ENCODE data around the gene MAN1C1. TPM values are rescaled to one million over a fixed set of nuclear protein-coding genes. Genes with fewer than 3 reads are reported as not detected.

Gene MAN1C1
- total RNA-seq, 1 donor from 2014 or later, result 6.3 TPM

GRCh38 chr1:25613091-25613490 is 3.5 kb upstream of the MAN1C1 start:
- Histone ChIP-seq H3K36me3 (ENCODE audit: control insufficient read depth in 3 of 3, insufficient read depth in 3 of 3, low read length in 3 of 3) (no peaks in the 10 kb centered on the region), H3K9ac (ENCODE audit: low read depth in 1 of 3, low read length in 3 of 3) (no peak overlapping the region), H3K27ac (ENCODE audit: low read depth, low read length) (no peak overlapping the region), H3K9me3 (ENCODE audit: control insufficient read depth in 3 of 3, low read length in 3 of 3) (no peaks in the 10 kb centered on the region), H3K4me1 (ENCODE audit: control insufficient read depth in 3 of 3, insufficient read depth in 3 of 3, low read length in 3 of 3) (peaks cover 11 to 15% (median 11%) of the 10 kb centered on the region in 3 donors), H3K4me3 (ENCODE audit: low read length in 3 of 3) (no peak overlapping the region), H3K27me3 (ENCODE audit: control insufficient read depth in 3 of 3, insufficient read depth in 3 of 3, low read length in 3 of 3) (no peaks in the 10 kb centered on the region)

GRCh38 chr1:25614501-25615171 is 2.0 kb upstream of the MAN1C1 start:
- H3K27me3 ChIP-seq (ENCODE audit: control insufficient read depth in 3 of 3, insufficient read depth in 3 of 3, low read length in 3 of 3), result no peaks in the 10 kb centered on the region
- no peaks in the 10 kb centered on the region for H3K36me3 ChIP-seq (ENCODE audit: control insufficient read depth in 3 of 3, insufficient read depth in 3 of 3, low read length in 3 of 3)
- H3K4me3 ChIP-seq (ENCODE audit: low read length in 3 of 3), result no peak overlapping the region
- H3K27ac ChIP-seq (ENCODE audit: low read depth, low read length), result no peak overlapping the region
- H3K9me3 ChIP-seq (ENCODE audit: control insufficient read depth in 3 of 3, low read length in 3 of 3), result no peaks in the 10 kb centered on the region
- H3K4me1 ChIP-seq (ENCODE audit: control insufficient read depth in 3 of 3, insufficient read depth in 3 of 3, low read length in 3 of 3), result peaks cover 26 to 31% (median 26%) of the 10 kb centered on the region in 3 donors
- H3K9ac ChIP-seq (ENCODE audit: low read depth in 1 of 3, low read length in 3 of 3), result no peak overlapping the region

- no peaks in the 10 kb centered on the region for H3K36me3 ChIP-seq (ENCODE audit: control insufficient read depth in 3 of 3, insufficient read depth in 3 of 3, low read length in 3 of 3)
- H3K4me1 ChIP-seq (ENCODE audit: control insufficient read depth in 3 of 3, insufficient read depth in 3 of 3, low read length in 3 of 3), result peaks cover 29 to 36% (median 32%) of the 10 kb centered on the region in 3 donors
- H3K9me3 ChIP-seq (ENCODE audit: control insufficient read depth in 3 of 3, low read length in 3 of 3), result no peaks in the 10 kb centered on the region
- no peak overlapping the region for H3K9ac ChIP-seq (ENCODE audit: low read depth in 1 of 3, low read length in 3 of 3)
- no peak overlapping the region for H3K27ac ChIP-seq (ENCODE audit: low read depth, low read length)
- H3K27me3 ChIP-seq (ENCODE audit: control insufficient read depth in 3 of 3, insufficient read depth in 3 of 3, low read length in 3 of 3), result no peaks in the 10 kb centered on the region
- no peak overlapping the region for H3K4me3 ChIP-seq (ENCODE audit: low read length in 3 of 3)
These were observed 1.4 kb upstream of the MAN1C1 start for GRCh38 chr1:25615172-25615541.

GRCh38 chr1:25615563-25616094 is 962 bp upstream of the MAN1C1 start:
- H3K9me3 ChIP-seq (ENCODE audit: control insufficient read depth in 3 of 3, low read length in 3 of 3), result no peaks in the 10 kb centered on the region
- H3K27me3 ChIP-seq (ENCODE audit: control insufficient read depth in 3 of 3, insufficient read depth in 3 of 3, low read length in 3 of 3), result no peaks in the 10 kb centered on the region
- H3K4me3 ChIP-seq (ENCODE audit: low read length in 3 of 3), result peak overlapping the region; percentile 16 to 78 (median 69)
- H3K27ac ChIP-seq (ENCODE audit: low read depth, low read length), result peak overlapping the region; percentile 70
- no peaks in the 10 kb centered on the region for H3K36me3 ChIP-seq (ENCODE audit: control insufficient read depth in 3 of 3, insufficient read depth in 3 of 3, low read length in 3 of 3)
- H3K4me1 ChIP-seq (ENCODE audit: control insufficient read depth in 3 of 3, insufficient read depth in 3 of 3, low read length in 3 of 3), result peaks cover 32 to 39% (median 36%) of the 10 kb centered on the region in 3 donors
- H3K9ac ChIP-seq (ENCODE audit: low read depth in 1 of 3, low read length in 3 of 3), result peak overlapping the region; percentile 53 to 80 (median 57)

GRCh38 chr1:25616987-25617624 is 515 bp downstream of the MAN1C1 start:
- Histone ChIP-seq H3K36me3 (ENCODE audit: control insufficient read depth in 3 of 3, insufficient read depth in 3 of 3, low read length in 3 of 3) (no peaks in the 10 kb centered on the region), H3K4me3 (ENCODE audit: low read length in 3 of 3) (peak overlapping the region; percentile 71 to 77 (median 74)), H3K9me3 (ENCODE audit: control insufficient read depth in 3 of 3, low read length in 3 of 3) (no peaks in the 10 kb centered on the region), H3K9ac (ENCODE audit: low read depth in 1 of 3, low read length in 3 of 3) (peak overlapping the region; percentile 65 to 85 (median 73)), H3K4me1 (ENCODE audit: control insufficient read depth in 3 of 3, insufficient read depth in 3 of 3, low read length in 3 of 3) (peaks cover 35 to 40% (median 39%) of the 10 kb centered on the region in 3 donors), H3K27me3 (ENCODE audit: control insufficient read depth in 3 of 3, insufficient read depth in 3 of 3, low read length in 3 of 3) (no peaks in the 10 kb centered on the region), H3K27ac (ENCODE audit: low read depth, low read length) (peak overlapping the region; percentile 54)

- H3K36me3 ChIP-seq (ENCODE audit: control insufficient read depth in 3 of 3, insufficient read depth in 3 of 3, low read length in 3 of 3), result no peaks in the 10 kb centered on the region
- H3K27me3 ChIP-seq (ENCODE audit: control insufficient read depth in 3 of 3, insufficient read depth in 3 of 3, low read length in 3 of 3), result no peaks in the 10 kb centered on the region
- no peaks in the 10 kb centered on the region for H3K9me3 ChIP-seq (ENCODE audit: control insufficient read depth in 3 of 3, low read length in 3 of 3)
- H3K4me3 ChIP-seq (ENCODE audit: low read length in 3 of 3), result peak overlapping the region; percentile 69 to 75 (median 71)
- H3K9ac ChIP-seq (ENCODE audit: low read depth in 1 of 3, low read length in 3 of 3), result peak overlapping the region; percentile 44 to 85 (median 73)
- peak overlapping the region; percentile 30 for H3K27ac ChIP-seq (ENCODE audit: low read depth, low read length)
- peaks cover 35 to 40% (median 39%) of the 10 kb centered on the region in 3 donors for H3K4me1 ChIP-seq (ENCODE audit: control insufficient read depth in 3 of 3, insufficient read depth in 3 of 3, low read length in 3 of 3)
These were observed 1.2 kb downstream of the MAN1C1 start for GRCh38 chr1:25617625-25618432.

- Histone ChIP-seq H3K9me3 (ENCODE audit: control insufficient read depth in 3 of 3, low read length in 3 of 3) (no peaks in the 10 kb centered on the region), H3K36me3 (ENCODE audit: control insufficient read depth in 3 of 3, insufficient read depth in 3 of 3, low read length in 3 of 3) (no peaks in the 10 kb centered on the region), H3K4me3 (ENCODE audit: low read length in 3 of 3) (peak overlapping the region; percentile 32 to 71 (median 60)), H3K27me3 (ENCODE audit: control insufficient read depth in 3 of 3, insufficient read depth in 3 of 3, low read length in 3 of 3) (no peaks in the 10 kb centered on the region), H3K9ac (ENCODE audit: low read depth in 1 of 3, low read length in 3 of 3) (peak overlapping the region; percentile 44 to 85 (median 73)), H3K4me1 (ENCODE audit: control insufficient read depth in 3 of 3, insufficient read depth in 3 of 3, low read length in 3 of 3) (peaks cover 35 to 40% (median 39%) of the 10 kb centered on the region in 3 donors), H3K27ac (ENCODE audit: low read depth, low read length) (peak overlapping the region; percentile 0)
These were observed 1.8 kb downstream of the MAN1C1 start for GRCh38 chr1:25618433-25618808.

- no peak overlapping the region for H3K27ac ChIP-seq (ENCODE audit: low read depth, low read length)
- H3K27me3 ChIP-seq (ENCODE audit: control insufficient read depth in 3 of 3, insufficient read depth in 3 of 3, low read length in 3 of 3), result no peaks in the 10 kb centered on the region
- no peaks in the 10 kb centered on the region for H3K36me3 ChIP-seq (ENCODE audit: control insufficient read depth in 3 of 3, insufficient read depth in 3 of 3, low read length in 3 of 3)
- no peaks in the 10 kb centered on the region for H3K9me3 ChIP-seq (ENCODE audit: control insufficient read depth in 3 of 3, low read length in 3 of 3)
- H3K4me3 ChIP-seq (ENCODE audit: low read length in 3 of 3), result peak overlapping the region; percentile 23 to 71 (median 57)
- H3K4me1 ChIP-seq (ENCODE audit: control insufficient read depth in 3 of 3, insufficient read depth in 3 of 3, low read length in 3 of 3), result peaks cover 35 to 40% (median 39%) of the 10 kb centered on the region in 3 donors
- peak overlapping the region in 2 of 3 donors; percentile 50 to 57 for H3K9ac ChIP-seq (ENCODE audit: low read depth in 1 of 3, low read length in 3 of 3)
These were observed 2.7 kb downstream of the MAN1C1 start for GRCh38 chr1:25619101-25619890.

- H3K4me1 ChIP-seq (ENCODE audit: control insufficient read depth in 3 of 3, insufficient read depth in 3 of 3, low read length in 3 of 3), result peaks cover 35 to 40% (median 39%) of the 10 kb centered on the region in 3 donors
- no peaks in the 10 kb centered on the region for H3K9me3 ChIP-seq (ENCODE audit: control insufficient read depth in 3 of 3, low read length in 3 of 3)
- H3K36me3 ChIP-seq (ENCODE audit: control insufficient read depth in 3 of 3, insufficient read depth in 3 of 3, low read length in 3 of 3), result no peaks in the 10 kb centered on the region
- no peaks in the 10 kb centered on the region for H3K27me3 ChIP-seq (ENCODE audit: control insufficient read depth in 3 of 3, insufficient read depth in 3 of 3, low read length in 3 of 3)
- H3K27ac ChIP-seq (ENCODE audit: low read depth, low read length), result no peak overlapping the region
- peak overlapping the region in 1 of 3 donors; percentile 71 for H3K4me3 ChIP-seq (ENCODE audit: low read length in 3 of 3)
- no peak overlapping the region for H3K9ac ChIP-seq (ENCODE audit: low read depth in 1 of 3, low read length in 3 of 3)
These were observed 3.6 kb downstream of the MAN1C1 start for GRCh38 chr1:25620211-25620610.
